CD4-positive, alpha-beta T cell treated with Interferon gamma for 1 hour (primary cell): Measurements from ENCODE around the gene CA10.

Experiments used
- DNase-seq: peaks from one replicate; pipeline ENCODE4 v3.0.0-alpha.2; 2020

CA10 gene

DNA sequence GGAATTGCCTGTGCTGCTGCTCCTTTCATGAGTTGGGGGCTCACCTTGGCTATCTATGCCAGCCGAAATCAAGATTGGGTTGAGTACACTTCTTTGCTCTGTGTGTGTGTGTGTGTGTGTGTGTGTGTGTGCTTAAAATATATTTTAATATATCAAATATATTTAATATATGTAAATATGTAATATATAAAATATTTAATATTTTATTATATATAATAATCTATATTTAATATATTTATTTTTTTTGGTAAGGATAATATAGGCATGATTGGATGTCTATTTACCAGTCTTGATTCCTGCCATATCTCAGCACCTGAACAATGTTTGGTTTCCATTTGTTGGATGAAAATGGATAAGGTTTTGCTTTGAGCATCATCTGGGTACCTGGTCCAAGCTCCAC lies 399.3 kb downstream of the CA10 start:
- DNase-seq: no peak

- DNase-seq: no peak
Measured at GRCh38 chr17:51751072-51751471, 407.4 kb downstream of the CA10 start.

- DNase-seq: no peak
Measured at GRCh38 chr17:51748749-51749604, 409.5 kb downstream of the CA10 start.

- no peak for DNase-seq
Measured at GRCh38 chr17:51746421-51746820, 412.1 kb downstream of the CA10 start.

DNA sequence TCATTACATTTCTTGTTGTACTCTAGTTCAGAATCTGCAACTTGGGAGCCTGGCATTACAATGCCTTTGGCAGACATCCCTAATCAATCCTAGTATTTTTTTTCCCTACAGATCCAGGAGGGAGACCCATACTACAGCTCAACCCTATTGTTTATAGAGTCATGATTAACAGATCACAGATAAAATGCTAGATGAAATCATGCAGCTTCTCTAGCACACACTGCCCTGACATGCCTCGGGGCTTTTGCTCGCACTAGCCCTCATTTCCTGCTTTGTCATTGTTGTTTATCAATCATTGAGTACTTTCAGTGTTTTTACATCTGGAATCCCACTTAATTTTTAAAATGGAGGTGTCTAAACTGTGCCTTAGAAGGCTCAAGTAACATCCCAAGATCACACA lies 412.5 kb downstream of the CA10 start:
- no peak for DNase-seq

DNA sequence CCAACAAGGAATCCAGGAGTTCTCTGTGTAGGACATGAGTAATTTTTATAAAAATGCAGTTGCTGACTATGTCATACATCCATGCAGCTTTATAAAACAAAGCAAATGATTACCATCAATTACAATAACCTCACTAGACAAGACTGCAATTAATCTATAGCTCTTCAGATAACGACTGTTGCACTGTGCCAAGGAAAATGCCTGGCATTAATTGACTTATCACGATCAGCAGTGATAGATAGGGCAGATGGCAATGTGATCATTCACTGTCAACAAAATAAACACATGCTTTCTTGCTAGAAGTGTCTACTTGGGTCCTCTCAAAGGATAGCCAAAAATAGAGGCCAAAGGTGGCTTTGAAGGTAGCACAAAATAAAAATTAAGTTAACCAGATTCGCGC lies 415.0 kb downstream of the CA10 start:
- no peak for DNase-seq

DNA sequence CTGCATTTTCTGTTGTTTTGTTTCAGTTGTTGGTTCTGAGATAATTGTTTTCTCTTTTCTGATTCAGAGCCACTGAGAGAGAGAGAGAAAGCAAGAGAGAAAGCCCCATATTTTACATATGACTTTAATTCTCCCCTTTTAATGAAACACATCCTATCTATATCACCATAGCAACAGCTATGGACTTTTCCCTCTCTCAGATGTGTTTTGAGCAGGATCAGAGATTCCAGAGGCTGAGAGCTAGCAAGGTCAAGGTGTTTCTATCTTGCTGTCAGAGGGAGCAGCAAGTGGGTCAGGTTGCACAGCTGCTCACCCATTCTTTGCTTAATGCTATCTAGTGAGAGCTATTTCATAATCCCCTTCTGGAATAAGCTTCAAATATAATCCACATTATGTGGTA lies 415.9 kb downstream of the CA10 start:
- DNase-seq: no peak

GRCh38 chr17:51741458-51741857 lies 417.1 kb downstream of the CA10 start:
- DNase-seq: no peak

- no peak for DNase-seq
Measured at GRCh38 chr17:51740531-51740930, 418.0 kb downstream of the CA10 start.

DNA sequence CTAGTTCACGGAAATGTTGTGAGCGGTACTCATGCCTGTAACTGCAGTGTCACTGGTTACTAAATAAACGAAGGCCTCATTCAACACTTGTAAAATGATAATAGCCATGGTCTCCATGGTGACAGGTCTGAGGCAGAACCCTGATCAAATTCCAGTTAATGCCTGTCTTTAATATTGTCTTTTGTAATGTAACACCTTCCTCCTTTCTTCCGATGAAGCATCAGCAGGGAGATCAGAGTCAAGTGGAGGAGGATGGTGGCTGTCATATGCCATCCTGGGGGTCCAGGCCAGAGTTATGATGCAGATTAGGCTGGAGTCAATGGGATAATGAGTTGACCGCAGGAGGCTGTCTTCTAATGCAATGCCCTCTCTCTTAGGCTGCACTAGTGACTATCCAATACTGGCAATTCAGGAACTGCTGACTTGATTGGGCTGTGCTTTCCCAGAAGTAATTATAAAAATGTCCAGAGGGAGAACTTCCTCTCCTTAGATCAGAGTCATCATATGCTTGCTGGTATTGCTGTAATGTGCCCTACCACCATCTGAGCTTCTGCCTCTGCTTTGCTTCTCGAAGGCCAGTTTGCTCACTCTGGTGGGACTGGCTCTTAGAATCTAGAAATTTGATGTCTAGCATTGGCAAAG lies 419.1 kb downstream of the CA10 start:
- no peak for DNase-seq

GRCh38 chr17:51736356-51736755 lies 422.2 kb downstream of the CA10 start:
- no peak for DNase-seq

- DNase-seq: no peak
Measured at GRCh38 chr17:51734976-51735375, 423.5 kb downstream of the CA10 start.

DNA sequence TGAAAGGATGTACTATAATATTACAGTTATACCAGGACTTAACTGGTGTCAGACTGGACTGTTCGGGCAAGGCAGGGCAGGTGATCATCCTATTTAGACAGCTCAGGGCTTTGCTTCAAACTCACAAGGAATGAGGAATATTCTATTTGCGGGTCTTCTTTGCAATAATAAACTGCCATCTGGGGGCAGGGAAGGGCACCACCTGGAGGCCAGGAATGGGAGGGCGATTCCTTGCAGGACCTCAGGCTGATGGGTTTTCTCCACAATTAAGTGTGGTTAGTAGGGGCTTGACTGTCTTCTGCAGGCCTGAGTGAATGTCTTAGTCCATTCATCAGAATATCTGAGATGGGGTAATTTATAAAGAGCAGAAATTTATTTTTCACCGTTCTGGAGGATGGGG lies 424.1 kb downstream of the CA10 start:
- DNase-seq: no peak

GRCh38 chr17:51733166-51733565 lies 425.3 kb downstream of the CA10 start:
- DNase-seq: no peak

DNA sequence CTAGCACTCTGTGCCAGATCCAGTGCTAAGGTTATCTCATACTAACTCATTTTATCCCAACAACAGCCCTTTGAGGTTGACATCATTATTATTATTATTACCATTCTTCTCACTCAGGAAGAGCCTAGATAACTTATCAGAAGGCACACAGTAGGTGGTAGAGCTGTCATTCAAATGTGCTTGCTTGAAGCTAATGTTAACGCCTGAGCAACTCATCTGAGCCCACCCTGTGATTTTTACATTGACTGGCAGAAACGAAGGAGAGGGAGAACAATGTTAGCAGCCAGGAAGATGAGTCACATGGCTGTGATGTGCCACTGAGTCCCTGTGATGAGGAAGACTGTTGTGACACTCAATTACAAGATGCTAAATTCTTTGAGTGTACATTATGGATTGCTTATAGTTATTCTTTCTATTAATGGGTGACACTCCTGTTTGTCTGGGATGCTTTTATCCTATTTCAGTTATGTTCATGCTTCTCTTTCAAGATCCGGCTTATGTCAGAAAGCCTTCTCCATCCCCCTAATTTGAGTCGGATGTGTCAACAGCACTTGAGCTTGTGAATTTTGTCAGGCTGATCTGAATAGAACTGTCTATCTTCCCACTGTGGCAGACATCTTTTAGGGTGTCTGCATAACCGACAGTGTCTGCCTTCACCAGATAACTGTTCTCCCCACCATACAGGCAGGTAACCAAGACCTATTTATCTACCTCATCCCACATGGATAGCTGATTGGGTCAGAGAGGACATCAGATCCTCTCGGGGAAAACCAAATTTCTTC lies 426.4 kb downstream of the CA10 start:
- DNase-seq: no peak

- no peak for DNase-seq
Measured at GRCh38 chr17:51730303-51731050, 428.0 kb downstream of the CA10 start.

DNA sequence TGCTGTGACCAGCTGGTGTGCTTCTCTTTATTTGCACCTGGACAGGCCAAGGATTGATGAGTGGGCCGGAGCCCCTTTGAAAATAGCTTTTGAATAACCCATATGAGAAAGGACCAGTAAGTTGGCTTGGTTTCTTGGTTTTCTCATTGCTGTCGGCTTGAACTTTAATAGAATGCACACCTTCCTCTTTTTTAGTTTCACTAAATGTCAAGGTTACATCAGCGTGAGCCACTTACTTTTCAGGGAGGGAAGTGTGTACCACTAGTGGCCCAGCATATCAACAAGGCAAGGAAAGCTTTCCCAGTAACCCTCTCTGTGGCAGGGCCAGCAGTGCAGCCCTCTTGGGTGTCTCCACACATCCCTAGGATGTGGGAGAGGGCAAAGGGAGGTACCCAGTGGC lies 433.3 kb downstream of the CA10 start:
- no peak for DNase-seq

GRCh38 chr17:51724043-51724580 lies 434.4 kb downstream of the CA10 start:
- DNase-seq: no peak

- no peak for DNase-seq
Measured at GRCh38 chr17:51722994-51723393, 435.5 kb downstream of the CA10 start.

GRCh38 chr17:51721730-51722129 lies 436.8 kb downstream of the CA10 start:
- DNase-seq: no peak

DNA sequence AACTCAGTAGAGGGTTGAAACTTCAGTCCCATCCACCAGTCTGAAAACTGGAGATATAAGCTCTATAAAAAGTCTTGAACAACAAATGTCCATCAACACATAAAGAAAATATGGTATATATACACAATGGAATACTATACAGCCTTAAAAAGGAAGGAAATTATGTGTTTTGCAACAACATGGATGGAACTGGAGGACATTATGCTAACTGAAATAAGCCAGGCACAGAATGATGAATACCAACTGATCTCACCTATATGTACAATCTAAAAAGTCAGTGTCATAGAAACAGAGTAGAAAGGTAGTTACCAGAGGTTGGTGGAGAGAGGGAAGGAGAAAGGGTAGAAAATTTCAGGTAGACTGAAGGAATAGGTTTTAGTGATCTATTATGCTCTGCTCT lies 438.1 kb downstream of the CA10 start:
- no peak for DNase-seq

GRCh38 chr17:51718983-51719382 lies 439.5 kb downstream of the CA10 start:
- DNase-seq: no peak

GRCh38 chr17:51711581-51711980 lies 446.9 kb downstream of the CA10 start:
- DNase-seq: no peak
